Stimulated activated CD4-positive, alpha-beta T cell treated with anti-CD3 and anti-CD28 coated beads, Interleukin-15, amount 100 ng/mL, for 48 hours (primary cell): ENCODE results near the gene POLR2I.

ENCODE experiments used
- DNase-seq, 2 donors: peaks; one replicate each; pipeline ENCODE4 v3.0.0-alpha.2; 2020; ENCODE audit warnings: low read depth in 2 of 2

The POLR2I gene

GRCh38 chr19:36114721-36115452 lies at the start of gene POLR2I:
POLR2I (minus strand) TSS chr19:36114875; CDS start chr19:36114856, 19 bp downstream.
- DNase-seq, result peak; percentile 95 to 99

- no peak for DNase-seq
Measured at GRCh38 chr19:36163813-36164212, 49.1 kb upstream of the POLR2I start.

GRCh38 chr19:36160821-36161596 lies 46.3 kb upstream of the POLR2I start:
- DNase-seq, result no peak

- DNase-seq, result no peak
Measured at GRCh38 chr19:36153126-36153525, 38.5 kb upstream of the POLR2I start.

GRCh38 chr19:36152352-36153091 lies 37.8 kb upstream of the POLR2I start, which contains the start of gene COX7A1:
COX7A1 (minus strand) TSS chr19:36152447; CDS start chr19:36152407, 40 bp downstream.
- DNase-seq, result no peak

- no peak for DNase-seq
Measured at GRCh38 chr19:36152019-36152351, 37.3 kb upstream of the POLR2I start.

GRCh38 chr19:36151144-36152018 lies 36.7 kb upstream of the POLR2I start:
- no peak for DNase-seq

- DNase-seq, result no peak
Measured at GRCh38 chr19:36150586-36150985, 35.9 kb upstream of the POLR2I start.

- DNase-seq, result no peak
Measured at GRCh38 chr19:36149673-36150406, 35.2 kb upstream of the POLR2I start.

- no peak for DNase-seq
Measured at GRCh38 chr19:36144624-36145023, 29.9 kb upstream of the POLR2I start.

- no peak for DNase-seq
Measured at GRCh38 chr19:36142496-36142895, 27.8 kb upstream of the POLR2I start.

GRCh38 chr19:36142046-36142445 lies 27.4 kb upstream of the POLR2I start:
- no peak for DNase-seq

- peak; percentile 87 to 89 for DNase-seq
Measured at GRCh38 chr19:36141039-36141927, 26.6 kb upstream of the POLR2I start.

GRCh38 chr19:36140304-36141038 lies 25.8 kb upstream of the POLR2I start:
- peak in 1 of 2 donors; percentile 34 for DNase-seq

- DNase-seq, result peak; percentile 89
Measured at GRCh38 chr19:36139473-36140303, 25.0 kb upstream of the POLR2I start, which contains the start of gene CAPNS1. CAPNS1 (plus strand) TSS chr19:36140066; CDS start chr19:36141012, 946 bp downstream.

GRCh38 chr19:36139120-36139472 lies 24.4 kb upstream of the POLR2I start:
- DNase-seq, result no peak

GRCh38 chr19:36136964-36137686 lies 22.4 kb upstream of the POLR2I start:
- DNase-seq, result no peak
